PC-3 (cell line): ENCODE measurements around the gene SORL1. TPM values are rescaled to one million over a fixed set of nuclear protein-coding genes. Genes with fewer than 3 reads are reported as not detected.
A peak's percentile ranks its signal among the peaks of the same experiment; 100 is the strongest.

ENCODE experiments used
- ATAC-seq: fragments of 200-7000 bp; cut with Tn5 transposase; 2 replicates; pipeline ENCODE4 v1.9.1; 2020; ENCODE audit warnings: mild to moderate bottlenecking, moderate library complexity
- BruUV-seq: library from RNA; stranded (reverse); fragments of 400-500 nt; replicated peaks from 2 replicates; lab custom pipeline; 2021; lab: Mats Ljungman, UMichigan
- CTCF ChIA-PET: fragments of 300-600 bp; sonication (Branson Sonifier 250); formaldehyde crosslinking; loops from one replicate; lab custom pipeline; 2022; ENCODE audit warnings: antibody characterized with exemption; lab: Charles Lee
- POLR2A ChIA-PET: fragments of 300-600 bp; sonication (Branson Sonifier 250); formaldehyde crosslinking; loops from one replicate; lab custom pipeline; 2022; ENCODE audit warnings: antibody characterized with exemption; ENCODE audit not compliant: unreplicated experiment; lab: Charles Lee
- DNase-seq: peaks from one replicate; pipeline ENCODE4 v3.0.0-alpha.2; 2015
- H2AFZ ChIP-seq: fragments of 300-600 bp; sonication (generic); 2 replicates; pipeline ENCODE4 v1.6.0; 2016; ENCODE audit warnings: antibody characterized with exemption, low read length
- H3F3A ChIP-seq: fragments of 300-600 bp; sonication (generic); one replicate; pipeline ENCODE4 v1.6.0; 2017; ENCODE audit warnings: antibody characterized with exemption, low read length, control low read depth, mild to moderate bottlenecking; ENCODE audit not compliant: unreplicated experiment
- H3K27ac ChIP-seq: fragments of 300-600 bp; sonication (generic); 2 replicates; pipeline ENCODE4 v1.5.1; 2016; ENCODE audit warnings: mild to moderate bottlenecking, low read length
- H3K27me3 ChIP-seq: fragments of 300-600 bp; sonication (generic); 2 replicates; pipeline ENCODE4 v1.6.1; 2016; ENCODE audit warnings: low read length, mixed read lengths
- H3K36me3 ChIP-seq: fragments of 300-600 bp; sonication (generic); 2 replicates; pipeline ENCODE4 v1.6.1; 2016; ENCODE audit warnings: low read depth, mixed run types, low read length, mixed read lengths
- H3K4me1 ChIP-seq: fragments of 300-600 bp; sonication (generic); 2 replicates; pipeline ENCODE4 v1.5.1; 2016; ENCODE audit warnings: low read length; ENCODE audit not compliant: insufficient read depth
- H3K4me2 ChIP-seq: fragments of 300-600 bp; sonication (generic); 2 replicates; pipeline ENCODE4 v1.6.0; 2016; ENCODE audit warnings: low read length
- H3K4me3 ChIP-seq: fragments of 300-600 bp; sonication (generic); 2 replicates; pipeline ENCODE4 v1.5.1; 2016; ENCODE audit warnings: mild to moderate bottlenecking, low read length, mixed read lengths
- H3K79me2 ChIP-seq: fragments of 300-600 bp; sonication (generic); 2 replicates; pipeline ENCODE4 v1.6.1; 2017; ENCODE audit warnings: low read length, mixed read lengths
- H3K9ac ChIP-seq: fragments of 300-600 bp; sonication (generic); 2 replicates; pipeline ENCODE4 v1.6.0; 2016; ENCODE audit warnings: mild to moderate bottlenecking, low read length
- H3K9me2 ChIP-seq: fragments of 300-600 bp; sonication (generic); replicated peaks from 2 replicates; pipeline ENCODE4 v1.6.1; 2016; ENCODE audit warnings: mixed run types, low read length, mixed read lengths
- H3K9me3 ChIP-seq: fragments of 300-600 bp; sonication (generic); 2 replicates; pipeline ENCODE4 v1.6.1; 2016; ENCODE audit warnings: low read length, mixed read lengths
- H4K20me1 ChIP-seq: fragments of 300-600 bp; sonication (generic); 2 replicates; pipeline ENCODE4 v1.6.1; 2016; ENCODE audit warnings: low read length, mixed read lengths
- EZH2 ChIP-seq: fragments of 300-600 bp; sonication (generic); IDR thresholded peaks from one replicate; pipeline ENCODE4 v1.6.1; 2017; ENCODE audit warnings: antibody characterized with exemption, mild to moderate bottlenecking, low read length; ENCODE audit not compliant: unreplicated experiment
- EZH2phosphoT487 ChIP-seq: fragments of 300-600 bp; sonication (generic); IDR thresholded peaks from 2 replicates; pipeline ENCODE4 v1.6.1; 2018; ENCODE audit warnings: mild to moderate bottlenecking, antibody characterized with exemption, low read length, borderline replicate concordance
- intact Hi-C: fragments of 100-400 bp; cut with micrococcal nuclease; formaldehyde crosslinking; loops from 2 replicates; pipeline ENCODE4 v1.9.0; 2023
- total RNA-seq: library from RNA; depleted of rRNA; stranded (reverse); fragments of >200 nt; gene quantifications from 2 replicates; pipeline ENCODE4 v1.2.3, GENCODE V29; 2014
- TF ChIP-seq, protein P1 (sequence below): fragments of 300-600 bp; sonication (generic); conservative IDR thresholded peaks from 2 replicates; pipeline ENCODE4 v1.5.1; 2017; ENCODE audit warnings: antibody characterized with exemption, low read depth, mild to moderate bottlenecking, low read length

Gene SORL1
- total RNA-seq, 1 experiment from 2014 or later: 53.7 TPM

DNA sequence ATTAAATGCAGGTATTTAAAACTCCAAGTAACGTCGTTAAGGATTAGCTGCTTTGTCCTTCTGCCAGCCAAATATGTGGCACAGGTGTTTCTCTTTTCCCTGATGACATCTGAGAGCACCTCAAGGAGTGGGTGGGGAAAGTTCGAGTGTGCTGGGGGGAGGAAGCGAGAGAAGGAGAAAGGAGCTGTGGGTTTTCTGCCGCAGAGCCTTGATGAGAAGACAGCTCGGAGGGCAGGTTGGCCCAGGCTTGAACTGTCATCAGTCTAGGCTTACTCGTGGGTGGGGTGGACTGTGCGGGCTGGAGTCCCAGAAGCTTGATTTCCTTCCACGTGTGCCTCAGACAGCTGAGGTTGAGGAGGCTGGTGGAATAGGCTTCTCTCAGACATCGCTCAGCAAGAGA lies 15.9 kb downstream of the SORL1 start:
- Histone ChIP-seq H3K27me3 (no peaks in the 10 kb centered on the region), H3K9me2 (no peaks in the 10 kb centered on the region), H3K27ac (no peak overlapping the region), H2AFZ (no peak overlapping the region), H3K9me3 (no peaks in the 10 kb centered on the region), H3K4me2 (0 out of 2 replicates have a peak overlapping the region, but pooled peaks have one; percentile 71), H4K20me1 (no peaks in the 10 kb centered on the region), H3K79me2 (peaks cover 38% of the 10 kb centered on the region), H3F3A (peaks cover 18% of the 10 kb centered on the region), H3K9ac (no peak overlapping the region), H3K4me1 (peaks cover 53% of the 10 kb centered on the region), H3K36me3 (no peaks in the 10 kb centered on the region; the same call in none of the 2 replicates), H3K4me3 (no peak overlapping the region)
- TF ChIP-seq, protein P1, sequence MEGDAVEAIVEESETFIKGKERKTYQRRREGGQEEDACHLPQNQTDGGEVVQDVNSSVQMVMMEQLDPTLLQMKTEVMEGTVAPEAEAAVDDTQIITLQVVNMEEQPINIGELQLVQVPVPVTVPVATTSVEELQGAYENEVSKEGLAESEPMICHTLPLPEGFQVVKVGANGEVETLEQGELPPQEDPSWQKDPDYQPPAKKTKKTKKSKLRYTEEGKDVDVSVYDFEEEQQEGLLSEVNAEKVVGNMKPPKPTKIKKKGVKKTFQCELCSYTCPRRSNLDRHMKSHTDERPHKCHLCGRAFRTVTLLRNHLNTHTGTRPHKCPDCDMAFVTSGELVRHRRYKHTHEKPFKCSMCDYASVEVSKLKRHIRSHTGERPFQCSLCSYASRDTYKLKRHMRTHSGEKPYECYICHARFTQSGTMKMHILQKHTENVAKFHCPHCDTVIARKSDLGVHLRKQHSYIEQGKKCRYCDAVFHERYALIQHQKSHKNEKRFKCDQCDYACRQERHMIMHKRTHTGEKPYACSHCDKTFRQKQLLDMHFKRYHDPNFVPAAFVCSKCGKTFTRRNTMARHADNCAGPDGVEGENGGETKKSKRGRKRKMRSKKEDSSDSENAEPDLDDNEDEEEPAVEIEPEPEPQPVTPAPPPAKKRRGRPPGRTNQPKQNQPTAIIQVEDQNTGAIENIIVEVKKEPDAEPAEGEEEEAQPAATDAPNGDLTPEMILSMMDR: no peak
- TF ChIP-seq EZH2: no peak
- no peak for TF ChIP-seq EZH2phosphoT487
- ChIA-PET POLR2A (no interaction called here), CTCF (interaction anchor here (0.5 to 1.1 kb wide), 2 partner anchors 66 to 126 kb away, joined by 4 to 5 read pairs; no protein-coding TSS in a partner anchor)
- intact Hi-C loops: loop anchor here (5.0 to 10.0 kb wide), 3 partner anchors 54 to 1037 kb away; no protein-coding TSS in a partner anchor
- DNase-seq (no peak), ATAC-seq (no peak)
- BruUV-seq: no TSS peak

DNA sequence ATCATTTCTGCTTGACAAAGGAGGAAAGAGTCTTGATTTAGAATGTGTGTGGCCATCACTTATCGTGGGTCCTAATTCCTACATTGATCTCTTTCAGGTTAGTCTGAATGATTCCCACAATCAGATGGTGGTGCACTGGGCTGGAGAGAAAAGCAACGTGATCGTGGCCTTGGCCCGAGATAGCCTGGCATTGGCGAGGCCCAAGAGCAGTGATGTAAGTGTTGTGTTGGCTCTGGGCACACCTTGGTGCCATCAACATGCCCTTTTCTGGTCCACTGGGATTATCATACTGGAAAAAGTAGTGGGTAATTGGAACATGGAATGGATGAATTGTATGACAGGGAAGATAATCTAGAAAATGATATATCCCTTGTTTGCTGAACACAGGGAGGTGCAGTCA lies 17.8 kb downstream of the SORL1 start:
- H3K36me3 ChIP-seq: no peaks in the 10 kb centered on the region; the same call in none of the 2 replicates
- no peaks in the 10 kb centered on the region for H3K9me3 ChIP-seq
- TF ChIP-seq, protein P1: no peak
- no peak overlapping the region for H2AFZ ChIP-seq
- peaks cover 5% of the 10 kb centered on the region for H3F3A ChIP-seq
- peaks cover 36% of the 10 kb centered on the region for H3K4me1 ChIP-seq
- no TSS peak for BruUV-seq
- peaks cover 31% of the 10 kb centered on the region for H3K79me2 ChIP-seq
- H3K9ac ChIP-seq: no peak overlapping the region
- no peak overlapping the region for H3K4me2 ChIP-seq
- H3K9me2 ChIP-seq: no peaks in the 10 kb centered on the region
- no peak overlapping the region for H3K4me3 ChIP-seq
- DNase-seq: no peak
- H3K27ac ChIP-seq: no peak overlapping the region
- H3K27me3 ChIP-seq: no peaks in the 10 kb centered on the region
- H4K20me1 ChIP-seq: no peaks in the 10 kb centered on the region
- ATAC-seq: no peak
- intact Hi-C loops: loop anchor here (5.0 to 10.0 kb wide), 3 partner anchors 52 to 1035 kb away; no protein-coding TSS in a partner anchor
- POLR2A ChIA-PET: no interaction called here
- CTCF ChIA-PET: no interaction called here

DNA sequence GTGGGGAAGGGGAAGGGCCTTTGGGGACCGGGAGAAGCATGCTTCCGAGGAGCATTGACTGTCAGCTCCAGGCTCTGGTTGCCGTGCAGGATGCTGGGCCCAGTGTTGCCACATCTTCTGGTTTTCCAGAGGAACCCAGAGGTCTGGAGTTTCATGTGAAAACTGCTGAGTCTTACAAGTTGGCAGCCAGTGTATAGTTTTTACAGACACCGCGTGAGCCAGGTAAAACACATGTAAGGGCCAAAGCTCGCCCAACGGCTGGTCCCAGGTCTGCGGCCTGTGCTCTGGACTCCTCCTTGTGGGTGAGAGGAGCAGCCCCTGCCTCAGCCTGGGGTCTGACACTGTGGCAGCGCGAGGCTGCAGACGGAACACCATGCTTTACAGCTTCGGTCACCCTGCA lies 19.1 kb downstream of the SORL1 start:
- no peaks in the 10 kb centered on the region for H3K9me3 ChIP-seq
- no TSS peak for BruUV-seq
- H3K9ac ChIP-seq: no peak overlapping the region
- ATAC-seq (no peak), DNase-seq (no peak)
- no peaks in the 10 kb centered on the region for H3F3A ChIP-seq
- H3K27ac ChIP-seq: no peak overlapping the region
- POLR2A ChIA-PET: no interaction called here
- no peak overlapping the region for H2AFZ ChIP-seq
- no peaks in the 10 kb centered on the region for H3K9me2 ChIP-seq
- H3K4me2 ChIP-seq: no peak overlapping the region
- intact Hi-C loops: no loop called here
- TF ChIP-seq EZH2: no peak
- TF ChIP-seq EZH2phosphoT487: no peak
- TF ChIP-seq, protein P1: no peak
- peaks cover 34% of the 10 kb centered on the region for H3K4me1 ChIP-seq
- H3K79me2 ChIP-seq: peaks cover 24% of the 10 kb centered on the region
- no peaks in the 10 kb centered on the region for H4K20me1 ChIP-seq
- no peak overlapping the region for H3K4me3 ChIP-seq
- no peaks in the 10 kb centered on the region; the same call in none of the 2 replicates for H3K36me3 ChIP-seq
- no peaks in the 10 kb centered on the region for H3K27me3 ChIP-seq
- CTCF ChIA-PET: no interaction called here
